ENCODE measurements around the gene HIGD2A.
A peak's percentile ranks its signal among the peaks of the same experiment; 100 is the strongest.

Gene HIGD2A

GRCh38 chr5:176369934-176370711, 18.4 kb upstream of the HIGD2A start:
- no peak for DNase-seq

- DNase-seq, result no peak
Observed at GRCh38 chr5:176371621-176372539, 16.7 kb upstream of the HIGD2A start.

GRCh38 chr5:176373100-176373818, 15.3 kb upstream of the HIGD2A start:
- DNase-seq, result no peak

GRCh38 chr5:176379881-176380280, 8.7 kb upstream of the HIGD2A start:
- no peak for DNase-seq

GRCh38 chr5:176381423-176381822, 7.1 kb upstream of the HIGD2A start:
- no peak for DNase-seq

GRCh38 chr5:176381979-176382378, 6.6 kb upstream of the HIGD2A start:
- DNase-seq, result no peak

- DNase-seq, result no peak
Observed at GRCh38 chr5:176382721-176383120, 5.8 kb upstream of the HIGD2A start.

- DNase-seq, result no peak
Observed at GRCh38 chr5:176383248-176383905, 5.2 kb upstream of the HIGD2A start.

GRCh38 chr5:176383961-176384360, 4.6 kb upstream of the HIGD2A start:
- DNase-seq, result no peak

- DNase-seq, result no peak
Observed at GRCh38 chr5:176384366-176384930, 4.1 kb upstream of the HIGD2A start.

- no peak for DNase-seq
Observed at GRCh38 chr5:176384991-176385390, 3.6 kb upstream of the HIGD2A start.

GRCh38 chr5:176386491-176386890, 2.1 kb upstream of the HIGD2A start:
- DNase-seq, result no peak

GRCh38 chr5:176387384-176387925, 1.1 kb upstream of the HIGD2A start:
- no peak for DNase-seq

- no peak for DNase-seq
Observed at GRCh38 chr5:176388003-176388443, 528 bp upstream of the HIGD2A start.

GRCh38 chr5:176389135-176390123, 878 bp downstream of the HIGD2A start:
- peak; percentile 56 for DNase-seq

GRCh38 chr5:176391479-176391878, 2.9 kb downstream of the HIGD2A start:
- no peak for DNase-seq

GRCh38 chr5:176391999-176392398, 3.4 kb downstream of the HIGD2A start:
- DNase-seq, result no peak

GRCh38 chr5:176392526-176392925, 4.0 kb downstream of the HIGD2A start:
- DNase-seq, result no peak

GRCh38 chr5:176394096-176394495, 5.5 kb downstream of the HIGD2A start:
- DNase-seq, result no peak

- no peak for DNase-seq
Observed at GRCh38 chr5:176394881-176395675, 6.5 kb downstream of the HIGD2A start.

Measured in activated gamma-delta T cell (primary cell).